ENCODE measurements around the gene TOMM22. TPM values are rescaled to one million over a fixed set of nuclear protein-coding genes. Genes with fewer than 3 reads are reported as not detected.

TOMM22 gene
- total RNA-seq (2022; extraction: Qiagen RNA extraction; ENCODE audit: low read depth) = 58.4 to 84.2 TPM (median 73.2 TPM) in 5 replicates

DNA sequence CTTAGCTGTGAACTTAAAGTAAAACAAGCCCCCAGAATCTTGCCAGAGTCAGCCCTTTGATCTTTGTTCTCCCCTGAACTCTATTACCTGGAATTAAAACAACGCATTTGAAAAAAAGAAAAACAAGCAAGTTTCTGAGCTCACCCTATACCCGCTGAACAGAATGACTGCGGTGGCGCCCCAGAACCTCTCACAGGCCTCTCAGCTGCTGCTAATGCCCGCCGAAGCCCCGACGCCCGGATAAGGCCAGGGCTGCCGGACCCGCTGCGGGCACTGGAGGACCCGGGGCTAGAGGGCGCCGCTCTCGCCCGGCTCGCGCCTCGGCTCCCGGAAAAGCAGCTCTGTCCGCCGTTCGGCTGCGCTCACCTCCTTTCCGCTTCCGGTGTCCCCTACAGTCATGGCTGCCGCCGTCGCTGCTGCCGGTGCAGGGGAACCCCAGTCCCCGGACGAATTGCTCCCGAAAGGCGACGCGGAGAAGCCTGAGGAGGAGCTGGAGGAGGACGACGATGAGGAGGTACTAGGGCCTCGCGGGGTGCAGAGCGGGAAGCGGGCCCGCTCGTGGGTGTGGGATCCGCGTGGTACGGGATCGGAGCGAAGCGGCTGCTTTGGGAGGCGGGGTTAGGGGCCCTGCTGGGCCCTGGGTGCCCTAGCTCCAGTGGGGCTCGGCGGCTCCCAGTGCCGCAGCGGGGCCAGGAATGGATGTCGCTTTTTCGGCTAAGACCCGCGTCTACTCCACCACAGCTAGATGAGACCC lies at the start of gene TOMM22:
TSS of gene TOMM22 (plus strand) at position 376 of the 754 bp plus-strand sequence. CDS start at position 398, 22 bp downstream.

DNA sequence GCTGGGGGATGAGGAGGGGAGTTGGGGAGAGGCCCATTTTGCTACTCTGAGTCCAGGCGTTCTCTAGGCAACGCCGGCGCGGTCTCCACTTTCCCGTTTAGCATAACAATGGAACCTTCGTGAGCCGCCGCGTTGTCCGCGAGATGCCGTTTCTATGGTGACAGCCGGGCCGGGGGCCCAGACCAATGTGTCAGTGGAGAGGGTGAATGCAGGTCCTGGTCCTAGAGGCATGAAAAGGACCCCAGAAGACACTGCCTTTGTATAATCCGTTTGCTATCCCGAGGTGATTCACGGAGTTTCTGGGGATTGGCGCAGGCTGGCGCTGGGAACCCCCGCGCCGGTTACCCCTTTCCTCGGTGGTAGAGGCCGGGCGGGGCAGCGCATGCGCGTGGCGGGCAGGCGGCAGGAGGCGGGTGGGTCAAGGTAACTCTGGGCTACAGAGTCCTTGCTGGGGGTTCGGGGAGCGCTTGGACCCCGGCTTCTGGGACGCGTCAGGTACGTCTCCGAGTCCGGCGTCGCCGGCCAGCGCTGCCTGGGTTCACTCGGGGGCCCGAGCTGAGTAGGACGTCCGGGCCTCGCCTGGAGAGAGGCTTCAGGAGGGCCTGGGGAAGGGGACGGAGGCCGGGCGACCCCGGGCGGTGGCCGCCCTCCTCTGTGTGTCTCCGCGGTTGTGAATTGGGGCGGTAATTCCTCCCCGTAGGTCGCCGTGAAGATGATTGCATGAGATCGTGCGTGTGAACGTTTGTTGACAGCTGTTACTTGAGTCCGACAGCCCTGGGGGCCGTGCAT lies 25.3 kb upstream of the TOMM22 start, which contains the start of the genes CBY1 and FAM227A:
TSS of gene CBY1 (plus strand) at position 383 of the 789 bp plus-strand sequence. CDS start 11,417 bp downstream, outside the sequence.
TSS of gene FAM227A (minus strand) at position 137 of the 789 bp plus-strand sequence. CDS start 6,224 bp downstream, outside the sequence.

GRCh38 chr22:38700789-38701628 lies 19.3 kb downstream of the TOMM22 start, which contains the start of gene JOSD1:
Gene JOSD1, minus strand, starts transcription at chr22:38700943. Its CDS starts 956 bp downstream, at chr22:38699987.

DNA sequence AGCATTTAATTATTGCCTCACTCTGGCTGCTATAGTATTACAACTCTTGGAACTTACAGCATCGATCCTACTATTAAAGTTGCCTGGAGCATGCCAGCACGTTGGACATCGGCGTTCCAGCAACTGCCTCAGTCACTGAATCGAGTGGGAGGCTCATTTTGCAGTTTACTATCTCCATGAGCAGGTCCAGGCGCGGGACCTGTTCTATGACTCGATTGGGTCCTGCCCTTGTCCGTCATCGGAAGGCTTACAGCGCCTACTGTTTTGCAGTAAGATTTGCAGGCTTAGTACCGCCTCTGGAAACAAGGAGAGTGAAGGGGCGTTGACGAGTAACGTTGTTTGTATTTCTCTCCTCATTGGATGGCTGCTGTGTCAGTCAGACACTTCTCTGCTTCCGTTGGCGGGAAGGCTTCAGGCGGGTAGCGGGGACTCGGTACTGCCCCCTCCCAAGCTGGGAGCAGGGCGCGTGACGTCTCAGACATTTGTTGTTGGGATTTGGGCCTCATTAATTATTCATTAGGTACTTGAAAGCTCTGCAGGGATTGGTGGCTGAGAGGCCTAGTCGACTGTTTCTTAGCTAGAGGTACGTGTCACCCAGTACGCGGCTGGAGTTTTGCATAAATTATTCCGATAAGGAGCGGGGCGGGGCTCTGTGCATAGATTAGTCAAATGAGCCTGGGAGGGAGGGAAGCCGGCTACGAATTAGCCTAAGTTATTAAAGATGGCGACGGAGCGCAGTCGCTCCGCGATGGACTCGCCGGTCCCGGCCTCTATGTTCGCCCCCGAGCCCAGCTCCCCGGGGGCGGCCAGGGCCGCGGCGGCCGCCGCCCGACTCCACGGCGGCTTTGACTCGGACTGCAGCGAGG lies 23.7 kb downstream of the TOMM22 start, which contains the start of gene GTPBP1:
TSS of gene GTPBP1 (plus strand) at position 710 of the 866 bp plus-strand sequence. CDS start at position 722, 12 bp downstream.

Other genes starting within 250 kb of the TOMM22 start
- gene KCNJ4, start 226.8 kb upstream of the TOMM22 start, total RNA-seq (2022; extraction: Qiagen RNA extraction; ENCODE audit: low read depth) = 0.07 to 0.20 TPM (median 0.11 TPM) in 5 replicates
- gene KDELR3, start 213.9 kb upstream of the TOMM22 start, total RNA-seq (2022; extraction: Qiagen RNA extraction; ENCODE audit: low read depth) = 17.4 to 21.6 TPM (median 19.7 TPM) in 5 replicates
- gene DDX17, start 175.6 kb upstream of the TOMM22 start, total RNA-seq (2022; extraction: Qiagen RNA extraction; ENCODE audit: low read depth) = 91.2 to 104 TPM (median 91.2 TPM) in 5 replicates
- 2.9 to 10.9 TPM (median 3.2 TPM) in 5 replicates for gene DMC1, start 111.8 kb upstream of the TOMM22 start, total RNA-seq (2022; extraction: Qiagen RNA extraction; ENCODE audit: low read depth)
- 0.50 to 1.2 TPM (median 0.89 TPM) in 5 replicates for gene FAM227A, start 25.6 kb upstream of the TOMM22 start, total RNA-seq (2022; extraction: Qiagen RNA extraction; ENCODE audit: low read depth)
- gene CBY1, start 25.3 kb upstream of the TOMM22 start, total RNA-seq (2022; extraction: Qiagen RNA extraction; ENCODE audit: low read depth) = 13.7 to 17.4 TPM (median 15.3 TPM) in 5 replicates
- 25.6 to 32.4 TPM (median 29.8 TPM) in 5 replicates for gene JOSD1, start 19.0 kb downstream of the TOMM22 start, total RNA-seq (2022; extraction: Qiagen RNA extraction; ENCODE audit: low read depth)
- gene GTPBP1, start 24.0 kb downstream of the TOMM22 start, total RNA-seq (2022; extraction: Qiagen RNA extraction; ENCODE audit: low read depth) = 8.5 to 12.8 TPM (median 10.0 TPM) in 5 replicates
- 26.7 to 37.1 TPM (median 32.3 TPM) in 5 replicates for gene SUN2, start 74.0 kb downstream of the TOMM22 start, total RNA-seq (2022; extraction: Qiagen RNA extraction; ENCODE audit: low read depth)
- gene DNAL4, start 112.2 kb downstream of the TOMM22 start, total RNA-seq (2022; extraction: Qiagen RNA extraction; ENCODE audit: low read depth) = 7.7 to 11.0 TPM (median 10.2 TPM) in 5 replicates
- gene NPTXR, start 162.1 kb downstream of the TOMM22 start, total RNA-seq (2022; extraction: Qiagen RNA extraction; ENCODE audit: low read depth) = 11.7 to 16.2 TPM (median 12.7 TPM) in 5 replicates
- gene CBX6, start 190.3 kb downstream of the TOMM22 start, total RNA-seq (2022; extraction: Qiagen RNA extraction; ENCODE audit: low read depth) = 31.4 to 35.2 TPM (median 32.6 TPM) in 5 replicates

Data from A549 treated with CpdA at 1 μM for 4 hours (cell line).